NCI-H748 (cell line): ENCODE measurements around the gene TTLL10.

Experiments
- DNase-seq: peaks from one replicate; lab custom pipeline; 2025; ENCODE audit not compliant: unreplicated experiment; lab: John Stamatoyannopoulos, UW

TTLL10 gene

DNA sequence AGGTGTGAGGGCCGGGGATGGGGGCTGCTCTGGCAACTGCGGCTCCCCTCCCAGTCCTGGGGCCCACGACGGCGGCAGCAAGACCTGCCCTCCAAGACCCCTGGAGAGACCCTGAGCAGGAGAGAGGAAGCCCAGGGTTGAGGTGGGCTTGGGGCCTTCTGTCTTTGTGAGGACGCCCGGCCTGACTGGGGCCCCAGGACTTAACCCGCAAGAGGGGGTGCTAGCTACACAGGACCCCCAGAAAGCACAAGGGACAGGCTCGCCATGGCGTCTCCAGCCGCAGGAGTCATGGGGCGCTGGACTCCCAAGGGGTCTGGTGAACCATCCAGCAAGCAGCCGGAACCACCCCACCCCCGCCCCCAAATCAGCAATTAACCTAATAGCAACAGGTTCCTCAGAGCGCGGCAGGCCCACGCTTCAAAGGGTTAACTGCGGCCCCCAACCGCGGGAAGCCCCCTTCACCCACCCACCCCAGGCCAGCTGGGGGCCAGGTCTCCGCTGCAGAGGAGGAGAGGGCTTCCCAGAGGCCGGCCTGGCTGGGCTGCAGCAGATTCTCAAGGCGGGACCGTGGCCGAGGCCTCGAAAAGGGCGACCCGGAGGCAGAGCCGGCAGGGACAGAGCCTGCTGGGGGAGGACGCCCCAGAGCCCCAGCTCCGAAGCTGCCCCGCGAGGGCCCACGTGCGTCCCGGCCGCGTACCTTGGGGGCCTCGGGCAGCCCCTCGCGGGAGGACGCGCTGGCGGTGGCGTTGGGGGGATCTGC, 72.3 kb downstream of the TTLL10 start:
- no peak for DNase-seq

DNA sequence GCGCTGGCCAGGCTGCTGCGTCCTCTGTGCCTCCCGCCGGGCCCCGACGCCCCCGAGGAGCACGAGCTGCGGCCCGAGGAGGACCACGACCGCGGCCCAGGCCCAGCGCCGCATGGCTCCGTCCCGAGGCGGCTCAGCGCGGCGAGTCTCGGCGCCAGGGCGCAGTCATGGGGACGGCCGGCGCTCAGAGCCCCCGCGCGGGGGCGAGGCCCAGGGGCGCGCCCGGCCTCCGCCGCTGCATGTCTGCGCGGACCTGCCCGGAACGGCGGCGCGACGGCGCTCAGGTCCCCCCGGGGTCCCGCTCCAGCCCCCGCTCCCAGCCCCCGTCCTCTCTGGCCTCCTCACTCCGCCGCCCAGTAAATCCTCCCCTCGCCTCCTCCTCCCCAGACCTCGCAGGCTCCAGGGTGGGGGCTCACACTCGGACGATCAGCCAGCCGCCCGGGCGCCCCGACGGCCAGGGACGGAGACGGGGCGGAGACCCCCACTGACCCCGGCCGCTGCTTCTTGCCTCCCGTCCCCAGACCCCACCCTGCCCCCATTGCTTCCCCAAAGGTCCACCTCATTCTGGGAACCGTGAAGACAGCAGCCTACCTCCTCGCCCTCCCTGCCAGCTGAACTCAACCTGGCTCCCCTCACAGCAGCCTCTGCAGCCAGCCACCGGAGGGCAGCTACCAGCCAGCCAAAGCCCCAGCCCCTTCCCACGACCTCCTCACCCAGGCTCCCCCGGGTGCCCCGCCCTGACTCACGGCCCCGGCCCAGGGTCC, 73.1 kb downstream of the TTLL10 start, which contains the start of gene C1QTNF12:
Gene C1QTNF12, minus strand, starts transcription at position 146 of the 764 bp plus-strand sequence. Its CDS starts 32 bp downstream, at position 114.
- no peak for DNase-seq

DNA sequence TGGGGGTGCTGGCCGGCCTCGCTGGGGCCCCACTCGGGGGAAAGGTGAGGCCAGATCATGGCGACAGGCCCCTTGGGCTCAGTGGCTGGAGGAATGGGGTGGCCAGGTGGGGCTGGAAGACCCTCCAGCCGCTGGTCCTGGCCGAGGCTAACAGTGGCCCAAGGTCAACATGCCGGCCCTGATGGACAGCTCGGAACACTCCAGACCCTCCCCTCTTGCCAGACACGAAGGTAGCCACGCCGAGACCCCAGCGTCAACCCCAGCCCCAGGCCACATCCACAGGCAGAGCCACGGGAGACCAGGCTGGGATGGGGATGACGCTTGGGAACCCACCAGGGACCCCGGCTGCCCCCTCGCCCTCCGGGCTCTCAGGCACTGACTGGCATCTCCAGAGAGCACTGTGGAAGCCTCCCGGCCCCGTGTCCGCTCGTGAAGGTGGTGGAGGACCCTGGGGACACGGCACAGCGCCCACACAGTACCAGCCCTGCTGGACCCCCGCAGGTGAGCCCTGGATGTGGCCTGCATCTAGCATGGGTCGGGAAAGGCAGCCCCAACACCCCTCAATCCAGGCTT, 73.7 kb downstream of the TTLL10 start:
- no peak for DNase-seq
